ENCODE data around the gene ZFP2.
"Not testable (repeated sequence)": the region's sequence is repeated elsewhere in the genome, so short reads cannot be mapped to it uniquely, and the experiment has no call there.

ZFP2 gene

DNA sequence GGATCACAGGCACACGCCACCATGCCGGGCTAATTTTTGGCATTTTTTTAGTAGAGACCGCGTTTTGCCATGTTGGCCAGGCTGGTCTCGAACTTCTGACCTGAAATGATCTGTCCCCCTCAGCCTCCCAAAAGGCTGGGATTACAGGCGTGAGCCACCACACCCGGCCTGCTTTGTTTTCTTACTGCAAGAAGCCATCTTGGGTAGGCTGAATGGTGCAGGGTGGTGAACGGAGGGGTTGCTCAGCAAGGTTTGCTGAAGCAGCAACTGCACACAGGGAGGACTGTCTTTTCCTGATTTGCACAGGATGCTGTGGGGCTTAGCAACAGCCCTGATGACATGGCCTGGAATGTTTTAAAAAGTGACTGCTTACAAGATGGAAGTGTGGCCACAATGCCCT is 25.3 kb upstream of the ZFP2 start:
- TF ChIP-seq, protein P1, sequence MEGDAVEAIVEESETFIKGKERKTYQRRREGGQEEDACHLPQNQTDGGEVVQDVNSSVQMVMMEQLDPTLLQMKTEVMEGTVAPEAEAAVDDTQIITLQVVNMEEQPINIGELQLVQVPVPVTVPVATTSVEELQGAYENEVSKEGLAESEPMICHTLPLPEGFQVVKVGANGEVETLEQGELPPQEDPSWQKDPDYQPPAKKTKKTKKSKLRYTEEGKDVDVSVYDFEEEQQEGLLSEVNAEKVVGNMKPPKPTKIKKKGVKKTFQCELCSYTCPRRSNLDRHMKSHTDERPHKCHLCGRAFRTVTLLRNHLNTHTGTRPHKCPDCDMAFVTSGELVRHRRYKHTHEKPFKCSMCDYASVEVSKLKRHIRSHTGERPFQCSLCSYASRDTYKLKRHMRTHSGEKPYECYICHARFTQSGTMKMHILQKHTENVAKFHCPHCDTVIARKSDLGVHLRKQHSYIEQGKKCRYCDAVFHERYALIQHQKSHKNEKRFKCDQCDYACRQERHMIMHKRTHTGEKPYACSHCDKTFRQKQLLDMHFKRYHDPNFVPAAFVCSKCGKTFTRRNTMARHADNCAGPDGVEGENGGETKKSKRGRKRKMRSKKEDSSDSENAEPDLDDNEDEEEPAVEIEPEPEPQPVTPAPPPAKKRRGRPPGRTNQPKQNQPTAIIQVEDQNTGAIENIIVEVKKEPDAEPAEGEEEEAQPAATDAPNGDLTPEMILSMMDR (conservative IDR thresholded peaks at IDR 0.05; ENCODE audit: low read length), result no peak
- TF ChIP-seq EZH2phosphoT487 (IDR thresholded peaks at IDR 0.05; ENCODE audit: borderline replicate concordance), result no peak
- Histone ChIP-seq H3K36me3 (ENCODE audit: insufficient read depth, low read length) (peaks cover 6% of the 10 kb centered on the region; the same call in 1 of the 2 replicates), H3K9me2 (replicated peaks; ENCODE audit: low read depth, low read length) (no peaks in the 10 kb centered on the region), H3K9me3 (ENCODE audit: insufficient read depth, low read depth, low read length) (no peaks in the 10 kb centered on the region), H3K4me2 (ENCODE audit: low read depth, low read length, poor library complexity, severe bottlenecking) (no peak overlapping the region), H4K20me1 (ENCODE audit: insufficient read depth, low read length, poor library complexity, severe bottlenecking) (no peaks in the 10 kb centered on the region), H3K4me1 (ENCODE audit: insufficient read depth, low read length, poor library complexity, severe bottlenecking) (no peaks in the 10 kb centered on the region), H3K4me3 (ENCODE audit: low read length, poor library complexity, severe bottlenecking) (no peak overlapping the region), H3F3A (ENCODE audit: low read depth) (no peaks in the 10 kb centered on the region), H3K79me2 (ENCODE audit: insufficient read depth, low read length) (no peaks in the 10 kb centered on the region), H2AFZ (ENCODE audit: low read length) (no peak overlapping the region), H3K9ac (ENCODE audit: low read depth, low read length, poor library complexity, severe bottlenecking) (no peak overlapping the region), H3K27me3 (ENCODE audit: insufficient read depth, low read length, poor library complexity, severe bottlenecking) (no peaks in the 10 kb centered on the region)

DNA sequence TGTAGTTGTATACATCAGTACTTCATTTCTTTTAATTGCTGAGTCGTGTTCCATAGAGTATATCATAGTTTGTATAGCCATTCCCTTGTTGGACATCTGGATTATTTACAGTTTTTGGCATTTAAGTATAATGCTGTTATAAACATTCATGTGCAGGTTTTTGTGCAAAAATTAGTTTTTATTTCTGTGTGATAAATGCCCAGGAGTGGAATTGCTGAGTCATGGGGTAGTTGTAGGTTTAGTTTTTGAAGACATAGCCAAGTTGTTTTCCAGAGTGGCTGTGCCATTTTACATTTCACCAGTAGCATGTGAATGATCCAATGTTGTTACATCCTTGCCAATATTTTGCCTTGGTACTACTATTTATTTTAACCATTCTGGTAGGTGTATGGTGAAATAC is 23.4 kb upstream of the ZFP2 start:
- TF ChIP-seq, protein P1 (conservative IDR thresholded peaks at IDR 0.05; ENCODE audit: low read length), result no peak
- TF ChIP-seq EZH2phosphoT487 (IDR thresholded peaks at IDR 0.05; ENCODE audit: borderline replicate concordance), result no peak
- Histone ChIP-seq H4K20me1 (ENCODE audit: insufficient read depth, low read length, poor library complexity, severe bottlenecking) (no peaks in the 10 kb centered on the region), H3K79me2 (ENCODE audit: insufficient read depth, low read length) (no peaks in the 10 kb centered on the region), H3K9me3 (ENCODE audit: insufficient read depth, low read depth, low read length) (no peaks in the 10 kb centered on the region), H3K4me1 (ENCODE audit: insufficient read depth, low read length, poor library complexity, severe bottlenecking) (no peaks in the 10 kb centered on the region), H3K4me2 (ENCODE audit: low read depth, low read length, poor library complexity, severe bottlenecking) (no peak overlapping the region), H3K9ac (ENCODE audit: low read depth, low read length, poor library complexity, severe bottlenecking) (no peak overlapping the region), H3K9me2 (replicated peaks; ENCODE audit: low read depth, low read length) (no peaks in the 10 kb centered on the region), H3K4me3 (ENCODE audit: low read length, poor library complexity, severe bottlenecking) (no peak overlapping the region), H2AFZ (ENCODE audit: low read length) (no peak overlapping the region), H3K36me3 (ENCODE audit: insufficient read depth, low read length) (peaks cover 10% of the 10 kb centered on the region; the same call in 1 of the 2 replicates), H3F3A (ENCODE audit: low read depth) (no peaks in the 10 kb centered on the region), H3K27me3 (ENCODE audit: insufficient read depth, low read length, poor library complexity, severe bottlenecking) (no peaks in the 10 kb centered on the region)

- H3K9ac ChIP-seq (ENCODE audit: low read depth, low read length, poor library complexity, severe bottlenecking); H3K79me2 ChIP-seq (ENCODE audit: insufficient read depth, low read length); H4K20me1 ChIP-seq (ENCODE audit: insufficient read depth, low read length, poor library complexity, severe bottlenecking); H3K27me3 ChIP-seq (ENCODE audit: insufficient read depth, low read length, poor library complexity, severe bottlenecking); H3K4me1 ChIP-seq (ENCODE audit: insufficient read depth, low read length, poor library complexity, severe bottlenecking); H3K9me2 ChIP-seq (replicated peaks; ENCODE audit: low read depth, low read length); H3K4me3 ChIP-seq (ENCODE audit: low read length, poor library complexity, severe bottlenecking); H2AFZ ChIP-seq (ENCODE audit: low read length); H3K9me3 ChIP-seq (ENCODE audit: insufficient read depth, low read depth, low read length); H3F3A ChIP-seq (ENCODE audit: low read depth); H3K4me2 ChIP-seq (ENCODE audit: low read depth, low read length, poor library complexity, severe bottlenecking): not testable (repeated sequence)
- H3K36me3 ChIP-seq (ENCODE audit: insufficient read depth, low read length), result peaks cover 29% of the 10 kb centered on the region; the same call in 1 of the 2 replicates
These were observed 12.5 kb upstream of the ZFP2 start for GRCh38 chr5:178883115-178883694.

DNA sequence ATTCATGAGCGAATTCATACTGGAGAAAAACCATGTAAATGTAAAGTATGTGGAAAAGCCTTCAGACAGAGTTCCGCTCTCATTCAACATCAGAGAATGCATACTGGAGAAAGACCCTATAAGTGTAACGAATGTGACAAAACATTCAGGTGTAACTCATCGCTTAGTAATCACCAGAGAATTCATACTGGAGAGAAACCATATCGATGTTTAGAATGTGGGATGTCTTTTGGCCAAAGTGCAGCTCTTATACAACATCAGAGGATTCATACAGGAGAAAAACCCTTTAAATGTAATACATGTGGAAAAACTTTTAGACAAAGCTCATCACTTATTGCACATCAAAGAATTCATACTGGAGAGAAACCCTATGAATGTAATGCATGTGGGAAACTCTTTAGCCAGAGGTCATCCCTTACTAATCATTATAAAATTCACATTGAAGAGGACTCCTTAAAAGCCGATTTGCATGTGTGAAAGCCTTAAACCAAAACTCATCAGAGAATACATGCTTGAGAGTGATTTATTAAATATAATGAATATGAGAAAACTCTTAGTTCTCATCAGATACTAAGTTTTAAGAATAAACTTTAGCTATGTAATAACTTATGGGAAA is 11.8 kb upstream of the ZFP2 start:
- no peaks in the 10 kb centered on the region for H3K9me2 ChIP-seq (replicated peaks; ENCODE audit: low read depth, low read length)
- H3K4me1 ChIP-seq (ENCODE audit: insufficient read depth, low read length, poor library complexity, severe bottlenecking), result no peaks in the 10 kb centered on the region
- H3F3A ChIP-seq (ENCODE audit: low read depth), result no peaks in the 10 kb centered on the region
- H2AFZ ChIP-seq (ENCODE audit: low read length), result no peak overlapping the region
- H3K4me2 ChIP-seq (ENCODE audit: low read depth, low read length, poor library complexity, severe bottlenecking), result no peak overlapping the region
- no peaks in the 10 kb centered on the region for H3K27me3 ChIP-seq (ENCODE audit: insufficient read depth, low read length, poor library complexity, severe bottlenecking)
- no peaks in the 10 kb centered on the region for H4K20me1 ChIP-seq (ENCODE audit: insufficient read depth, low read length, poor library complexity, severe bottlenecking)
- TF ChIP-seq, protein P1 (conservative IDR thresholded peaks at IDR 0.05; ENCODE audit: low read length), result no peak
- TF ChIP-seq EZH2phosphoT487 (IDR thresholded peaks at IDR 0.05; ENCODE audit: borderline replicate concordance), result no peak
- peaks cover 4% of the 10 kb centered on the region; the same call in 1 of the 2 replicates for H3K9me3 ChIP-seq (ENCODE audit: insufficient read depth, low read depth, low read length)
- H3K4me3 ChIP-seq (ENCODE audit: low read length, poor library complexity, severe bottlenecking), result no peak overlapping the region
- H3K9ac ChIP-seq (ENCODE audit: low read depth, low read length, poor library complexity, severe bottlenecking), result no peak overlapping the region
- H3K79me2 ChIP-seq (ENCODE audit: insufficient read depth, low read length), result no peaks in the 10 kb centered on the region
- H3K36me3 ChIP-seq (ENCODE audit: insufficient read depth, low read length), result peaks cover 29% of the 10 kb centered on the region; the same call in 1 of the 2 replicates

All from Loucy (cell line).